Hepatocyte (in vitro differentiated cells): Measurements from ENCODE around the gene ITPR3.

Experiments used
- EZH2 ChIP-seq: fragments of 200-600 bp; sonication (generic); IDR thresholded peaks from 2 replicates; pipeline ENCODE4 v1.6.1; 2016; ENCODE audit warnings: antibody characterized with exemption, mild to moderate bottlenecking, borderline replicate concordance
- EZH2phosphoT487 ChIP-seq: fragments of 200-600 bp; sonication (generic); IDR thresholded peaks from one replicate; pipeline ENCODE4 v1.6.1; 2018; ENCODE audit warnings: antibody characterized with exemption, mild to moderate bottlenecking, low read depth, moderate library complexity; ENCODE audit not compliant: unreplicated experiment, severe bottlenecking
- TF ChIP-seq, protein P1 (sequence below): fragments of 200-600 bp; sonication (generic); IDR thresholded peaks from 2 replicates; pipeline ENCODE4 v1.5.1; 2016; ENCODE audit warnings: antibody characterized with exemption, mild to moderate bottlenecking; ENCODE audit not compliant: poor library complexity

DNA sequence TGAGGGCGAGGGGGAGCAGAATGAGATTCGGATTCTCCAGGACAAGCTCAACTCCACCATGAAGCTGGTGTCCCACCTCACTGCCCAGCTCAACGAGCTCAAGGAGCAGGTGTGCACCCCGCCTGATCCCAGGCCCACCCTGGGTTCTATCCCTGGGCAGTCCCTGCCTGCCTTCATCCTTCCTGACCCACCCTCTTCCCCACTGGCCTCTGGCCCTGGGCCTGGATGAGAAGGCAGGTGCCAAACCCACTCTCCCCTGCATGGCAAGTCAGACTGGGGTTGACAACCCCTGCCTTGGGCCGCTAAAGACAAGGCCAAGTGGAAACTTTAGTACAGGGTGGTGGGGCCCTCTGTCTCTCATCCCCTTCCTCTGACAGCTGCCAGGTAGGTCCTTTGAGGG is 73.9 kb downstream of the ITPR3 start:
- TF ChIP-seq EZH2phosphoT487 (no peak), EZH2 (no peak)
- TF ChIP-seq, protein P1, sequence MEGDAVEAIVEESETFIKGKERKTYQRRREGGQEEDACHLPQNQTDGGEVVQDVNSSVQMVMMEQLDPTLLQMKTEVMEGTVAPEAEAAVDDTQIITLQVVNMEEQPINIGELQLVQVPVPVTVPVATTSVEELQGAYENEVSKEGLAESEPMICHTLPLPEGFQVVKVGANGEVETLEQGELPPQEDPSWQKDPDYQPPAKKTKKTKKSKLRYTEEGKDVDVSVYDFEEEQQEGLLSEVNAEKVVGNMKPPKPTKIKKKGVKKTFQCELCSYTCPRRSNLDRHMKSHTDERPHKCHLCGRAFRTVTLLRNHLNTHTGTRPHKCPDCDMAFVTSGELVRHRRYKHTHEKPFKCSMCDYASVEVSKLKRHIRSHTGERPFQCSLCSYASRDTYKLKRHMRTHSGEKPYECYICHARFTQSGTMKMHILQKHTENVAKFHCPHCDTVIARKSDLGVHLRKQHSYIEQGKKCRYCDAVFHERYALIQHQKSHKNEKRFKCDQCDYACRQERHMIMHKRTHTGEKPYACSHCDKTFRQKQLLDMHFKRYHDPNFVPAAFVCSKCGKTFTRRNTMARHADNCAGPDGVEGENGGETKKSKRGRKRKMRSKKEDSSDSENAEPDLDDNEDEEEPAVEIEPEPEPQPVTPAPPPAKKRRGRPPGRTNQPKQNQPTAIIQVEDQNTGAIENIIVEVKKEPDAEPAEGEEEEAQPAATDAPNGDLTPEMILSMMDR, result no peak
